Smooth muscle cell (in vitro differentiated cells): Measurements from ENCODE around the gene NXF2B. TPM values are rescaled to one million over a fixed set of nuclear protein-coding genes. Genes with fewer than 3 reads are reported as not detected.
"Not testable (repeated sequence)": the region's sequence is repeated elsewhere in the genome, so short reads cannot be mapped to it uniquely, and the experiment has no call there.

ENCODE experiments used
- DNase-seq: peaks from one replicate; lab custom pipeline; 2025; ENCODE audit not compliant: unreplicated experiment; lab: John Stamatoyannopoulos, UW
- H2AFZ ChIP-seq: fragments of 200-600 bp; sonication (generic); 2 replicates; pipeline ENCODE4 v1.6.0; 2016; ENCODE audit warnings: antibody characterized with exemption, low read depth, mild to moderate bottlenecking
- H3F3A ChIP-seq: fragments of 200-600 bp; sonication (generic); 2 replicates; pipeline ENCODE4 v1.6.0; 2017; ENCODE audit warnings: antibody characterized with exemption, low read depth
- H3K27ac ChIP-seq: fragments of 200-600 bp; sonication (generic); 2 replicates; pipeline ENCODE4 v1.5.1; 2016; ENCODE audit warnings: low read depth, mild to moderate bottlenecking
- H3K27me3 ChIP-seq: fragments of 200-600 bp; sonication (generic); 2 replicates; pipeline ENCODE4 v1.6.1; 2016; ENCODE audit warnings: low read depth, mild to moderate bottlenecking
- H3K36me3 ChIP-seq: fragments of 200-600 bp; sonication (generic); 2 replicates; pipeline ENCODE4 v1.5.1; 2016; ENCODE audit warnings: low read depth
- H3K4me1 ChIP-seq: fragments of 200-600 bp; sonication (generic); 2 replicates; pipeline ENCODE4 v1.5.1; 2016; ENCODE audit warnings: low read depth
- H3K4me2 ChIP-seq: fragments of 200-600 bp; sonication (generic); 2 replicates; pipeline ENCODE4 v1.6.0; 2016; ENCODE audit warnings: mild to moderate bottlenecking
- H3K4me3 ChIP-seq: fragments of 200-600 bp; sonication (generic); 2 replicates; pipeline ENCODE4 v1.5.1; 2016; ENCODE audit warnings: mild to moderate bottlenecking
- H3K79me2 ChIP-seq: fragments of 200-600 bp; sonication (generic); 2 replicates; pipeline ENCODE4 v1.6.0; 2016; ENCODE audit warnings: low read depth, mild to moderate bottlenecking
- H3K9ac ChIP-seq: fragments of 200-600 bp; sonication (generic); 2 replicates; pipeline ENCODE4 v1.6.0; 2016; ENCODE audit warnings: low read depth
- H3K9me3 ChIP-seq: fragments of 200-600 bp; sonication (generic); replicated peaks from 2 replicates; pipeline ENCODE4 v1.5.1; 2016; ENCODE audit warnings: low read depth
- H4K20me1 ChIP-seq: fragments of 200-600 bp; sonication (generic); 2 replicates; pipeline ENCODE4 v1.6.0; 2016; ENCODE audit warnings: low read depth
- WGBS: methylation state at CpG from one replicate; pipeline ENCODE4 v1.1.7; 2016; ENCODE audit warnings: low lambda C conversion rate; 5-methylcytosine and 5-hydroxymethylcytosine counted together
- polyA plus RNA-seq: library from polyadenylated mRNA; unstranded; fragments of >200 nt; fragmentation: Nextera tagmentation; extraction: Ambion mirVana; gene quantifications from 2 replicates; pipeline ENCODE4 v1.2.1, GENCODE V29; 2016
- total RNA-seq: library from RNA; depleted of rRNA; stranded (reverse); fragments of >200 nt; gene quantifications from 2 replicates; pipeline ENCODE4 v1.2.3, GENCODE V29; 2014

The NXF2B gene, protein sequence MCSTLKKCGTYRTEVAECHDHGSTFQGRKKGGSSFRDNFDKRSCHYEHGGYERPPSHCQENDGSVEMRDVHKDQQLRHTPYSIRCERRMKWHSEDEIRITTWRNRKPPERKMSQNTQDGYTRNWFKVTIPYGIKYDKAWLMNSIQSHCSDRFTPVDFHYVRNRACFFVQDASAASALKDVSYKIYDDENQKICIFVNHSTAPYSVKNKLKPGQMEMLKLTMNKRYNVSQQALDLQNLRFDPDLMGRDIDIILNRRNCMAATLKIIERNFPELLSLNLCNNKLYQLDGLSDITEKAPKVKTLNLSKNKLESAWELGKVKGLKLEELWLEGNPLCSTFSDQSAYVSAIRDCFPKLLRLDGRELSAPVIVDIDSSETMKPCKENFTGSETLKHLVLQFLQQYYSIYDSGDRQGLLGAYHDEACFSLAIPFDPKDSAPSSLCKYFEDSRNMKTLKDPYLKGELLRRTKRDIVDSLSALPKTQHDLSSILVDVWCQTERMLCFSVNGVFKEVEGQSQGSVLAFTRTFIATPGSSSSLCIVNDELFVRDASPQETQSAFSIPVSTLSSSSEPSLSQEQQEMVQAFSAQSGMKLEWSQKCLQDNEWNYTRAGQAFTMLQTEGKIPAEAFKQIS
- not detected in 2 replicates for total RNA-seq
- polyA plus RNA-seq, result not detected in 2 replicates

DNA sequence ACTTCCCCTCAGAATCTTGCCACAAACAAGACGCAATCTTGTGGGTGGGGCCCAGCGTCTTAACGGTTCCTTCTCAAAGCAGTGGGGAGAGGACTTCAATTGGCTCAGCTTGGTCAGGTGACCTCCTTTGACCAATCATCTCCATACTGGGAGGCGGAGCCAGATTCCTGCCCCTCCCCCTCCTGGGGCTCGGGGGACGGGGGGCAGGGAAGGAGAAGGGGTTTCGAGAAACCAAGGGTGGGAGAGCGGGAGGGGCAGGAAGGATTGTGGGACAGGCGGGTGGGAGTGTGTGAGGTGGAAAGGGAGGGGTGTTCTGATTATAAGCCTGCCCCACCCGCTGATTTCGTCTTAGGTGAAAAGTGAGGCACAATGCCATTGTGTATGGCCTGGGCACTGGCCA lies at the start of gene NXF2B:
TSS of gene NXF2B (minus strand) at position 101 of the 400 bp plus-strand sequence. CDS start 59,972 bp downstream, outside the sequence.
- not testable (repeated sequence) for H2AFZ ChIP-seq, H3K27ac ChIP-seq, H3K4me2 ChIP-seq, H3K27me3 ChIP-seq, H3K4me3 ChIP-seq, H3K36me3 ChIP-seq, H4K20me1 ChIP-seq, H3K9me3 ChIP-seq, H3F3A ChIP-seq, DNase-seq, H3K4me1 ChIP-seq, H3K79me2 ChIP-seq, H3K9ac ChIP-seq
- no CpG with 5 or more reads among the region's 11 CpGs for WGBS

DNA sequence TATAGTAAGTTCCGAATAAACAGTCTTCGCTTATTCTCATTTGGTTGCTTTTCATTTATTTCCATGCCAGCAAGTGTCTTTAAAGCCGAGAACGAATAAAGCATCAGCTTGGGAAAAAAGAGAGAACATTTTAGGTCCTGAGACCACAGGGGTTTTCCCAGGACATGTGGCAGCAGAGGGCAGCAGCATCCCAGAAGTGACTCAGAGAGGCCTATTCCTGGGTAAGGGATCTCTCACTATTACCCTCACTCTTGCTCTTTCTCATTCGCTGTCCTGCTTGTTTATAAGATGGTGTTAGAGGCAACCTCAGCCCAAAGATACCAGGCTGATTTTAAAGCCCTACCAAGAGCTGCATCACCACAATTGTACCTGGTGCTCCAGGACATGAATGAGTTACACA lies 39.0 kb upstream of the NXF2B start:
- 48% methylated on average over 4 of the region's 5 CpGs for WGBS
- H3K4me3 ChIP-seq, H3K27me3 ChIP-seq, H3K36me3 ChIP-seq, H3K4me2 ChIP-seq, H3F3A ChIP-seq, DNase-seq, H3K4me1 ChIP-seq, H2AFZ ChIP-seq, H3K9ac ChIP-seq, H4K20me1 ChIP-seq, H3K79me2 ChIP-seq, H3K27ac ChIP-seq, H3K9me3 ChIP-seq: not testable (repeated sequence)

DNA sequence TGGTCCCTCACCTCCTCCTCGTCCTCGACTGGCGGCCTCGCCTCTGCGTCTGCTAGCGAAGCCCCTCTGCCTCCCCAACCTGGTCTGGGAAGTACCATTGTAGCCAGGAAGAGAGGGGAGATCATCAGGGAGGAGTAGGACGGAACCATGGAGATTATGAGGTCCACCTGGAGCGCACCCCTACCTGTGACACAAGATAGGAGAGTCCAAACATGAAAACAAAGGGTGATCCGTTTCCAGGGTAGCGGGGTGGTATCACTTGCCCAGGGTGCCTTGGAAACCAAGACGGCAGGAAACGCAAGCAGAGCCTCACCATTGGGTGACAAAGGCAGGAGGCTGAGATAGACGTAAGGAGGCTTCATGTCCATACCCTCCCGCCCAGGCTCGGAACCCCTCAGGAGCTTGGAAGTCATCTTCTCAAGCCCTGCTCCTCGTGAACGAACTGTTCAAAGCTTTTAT lies 32.0 kb upstream of the NXF2B start, which contains the start of gene TCP11X2:
TSS of gene TCP11X2 (minus strand) at position 51 of the 459 bp plus-strand sequence.
- WGBS, result 62% methylated on average over 7 of the region's 17 CpGs
- H3K4me1 ChIP-seq, H3F3A ChIP-seq, H3K27me3 ChIP-seq, H2AFZ ChIP-seq, H3K36me3 ChIP-seq, H3K9me3 ChIP-seq, H3K4me3 ChIP-seq, H4K20me1 ChIP-seq, H3K9ac ChIP-seq, DNase-seq, H3K4me2 ChIP-seq, H3K27ac ChIP-seq, H3K79me2 ChIP-seq: not testable (repeated sequence)

DNA sequence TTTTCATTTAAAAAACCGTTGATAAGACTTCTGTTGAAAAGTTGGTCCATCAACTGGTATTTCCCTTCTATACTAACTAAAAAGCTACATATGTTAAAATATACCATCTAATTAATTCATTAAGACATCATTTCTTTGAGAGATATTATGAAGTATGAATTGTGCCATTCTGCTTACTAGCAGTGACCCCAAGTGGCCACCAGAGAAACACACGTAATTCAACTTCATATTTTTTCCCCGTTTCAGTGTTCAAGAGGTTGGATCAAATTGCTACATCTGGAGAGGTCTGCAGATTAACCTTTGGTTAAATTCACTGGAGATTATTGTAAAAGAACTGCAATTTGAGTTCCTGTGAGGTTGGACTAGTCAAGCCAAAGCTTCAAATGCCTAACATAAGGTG lies 30.4 kb upstream of the NXF2B start:
- WGBS, result no CpG with 5 or more reads among the region's 3 CpGs
- not testable (repeated sequence) for H3K4me3 ChIP-seq, H3K36me3 ChIP-seq, H3K79me2 ChIP-seq, H3F3A ChIP-seq, H3K4me2 ChIP-seq, H3K9me3 ChIP-seq, H4K20me1 ChIP-seq, H2AFZ ChIP-seq, H3K9ac ChIP-seq, H3K27me3 ChIP-seq, H3K4me1 ChIP-seq, H3K27ac ChIP-seq, DNase-seq

DNA sequence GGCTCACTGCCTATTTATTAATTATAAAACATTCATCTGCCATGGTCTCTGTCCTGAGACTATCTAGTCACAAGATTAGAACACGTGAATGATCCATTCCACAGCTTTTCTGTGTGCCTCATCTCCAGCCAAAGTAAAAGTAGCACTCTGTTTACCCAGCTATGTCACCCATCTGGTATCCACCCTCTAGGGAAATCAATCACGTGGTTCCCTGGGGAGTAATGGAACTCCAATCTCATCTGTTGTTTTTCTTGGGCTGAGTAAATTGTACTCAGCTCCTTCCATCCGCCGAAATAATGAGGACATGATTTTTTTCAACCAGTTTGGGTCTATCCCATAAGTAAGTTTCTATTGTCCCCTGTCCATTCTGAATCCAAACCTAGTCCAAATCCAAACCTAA lies 18.8 kb upstream of the NXF2B start:
- not testable (repeated sequence) for H3K9ac ChIP-seq, DNase-seq, H3K79me2 ChIP-seq, H3K27me3 ChIP-seq, H4K20me1 ChIP-seq, H3F3A ChIP-seq, H3K4me1 ChIP-seq, H3K4me2 ChIP-seq, H3K9me3 ChIP-seq, H3K4me3 ChIP-seq, H3K36me3 ChIP-seq, H2AFZ ChIP-seq, H3K27ac ChIP-seq
- WGBS, result no CpG with 5 or more reads among the region's 4 CpGs

DNA sequence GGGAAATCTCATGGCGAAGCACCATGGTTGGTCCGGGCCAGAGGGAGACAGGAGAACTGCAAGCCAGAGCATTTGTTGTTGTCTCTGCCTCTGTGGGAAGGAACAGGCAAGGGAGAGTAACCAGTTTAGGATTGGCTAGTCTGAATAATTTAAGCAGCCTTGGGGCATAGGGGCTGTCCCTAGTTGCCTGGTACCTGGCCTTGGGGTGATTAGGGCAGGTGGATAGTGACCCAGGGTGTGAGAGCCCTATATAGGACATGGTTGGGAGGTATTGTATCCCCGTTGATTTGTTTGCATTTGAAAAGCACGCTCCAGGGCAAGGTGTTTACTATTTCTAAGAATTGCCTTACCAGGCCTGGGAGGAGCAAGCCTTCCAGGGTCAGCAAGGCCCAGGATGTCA lies 25.3 kb downstream of the NXF2B start:
- not testable (repeated sequence) for H2AFZ ChIP-seq, H3K36me3 ChIP-seq, H3K4me2 ChIP-seq, H3K79me2 ChIP-seq, H3K9me3 ChIP-seq, H3K9ac ChIP-seq, H3K4me3 ChIP-seq, H3K27ac ChIP-seq, H3F3A ChIP-seq, H4K20me1 ChIP-seq, H3K4me1 ChIP-seq, H3K27me3 ChIP-seq, DNase-seq
- WGBS, result no CpG with 5 or more reads among the region's 4 CpGs
